Measurements from ENCODE around the gene UBE2A.

- no peak for TF ChIP-seq EZH2 (IDR thresholded peaks at IDR 0.05)
- no peak for TF ChIP-seq POLR2AphosphoS5 (IDR thresholded peaks at IDR 0.05; ENCODE audit: borderline replicate concordance, low read depth, low read length)
- no peak for TF ChIP-seq FOXP2 (optimal IDR thresholded peaks at IDR 0.05; ENCODE audit: control extremely low read depth, extremely low read length, insufficient read depth)
These were observed 9.2 kb downstream of the UBE2A start for GRCh38 chrX:119583431-119584059.

Data from SK-N-MC (cell line).